Measurements from ENCODE around the gene SPAG17.

SPAG17 gene

DNA sequence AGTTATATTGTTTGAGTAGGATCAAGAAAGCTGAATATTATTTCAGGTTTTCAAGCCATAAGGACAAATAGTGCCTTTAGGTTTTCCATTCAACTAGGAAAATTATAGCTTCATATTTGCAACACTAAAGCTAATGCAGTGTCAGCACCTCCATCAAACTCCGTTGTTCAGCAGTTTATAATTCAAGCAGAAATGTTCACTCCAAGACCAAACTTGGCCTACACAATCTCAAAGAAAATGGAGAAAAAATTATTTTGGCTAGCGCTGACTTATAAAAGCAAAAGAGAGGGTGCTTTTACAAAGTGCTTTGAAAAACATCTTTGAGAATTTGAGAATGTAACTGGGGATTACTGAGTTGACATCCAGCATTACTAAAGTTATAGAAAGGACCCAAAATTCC, 1.4 kb downstream of the SPAG17 start:
- in situ Hi-C loops (cut with HindIII; ENCODE audit: low pct_ligation_motif_present, low pct_unique_long_range_greater_than_20kb, low sequenced_read_pairs): no loop called here
- DNase-seq: no peak

DNA sequence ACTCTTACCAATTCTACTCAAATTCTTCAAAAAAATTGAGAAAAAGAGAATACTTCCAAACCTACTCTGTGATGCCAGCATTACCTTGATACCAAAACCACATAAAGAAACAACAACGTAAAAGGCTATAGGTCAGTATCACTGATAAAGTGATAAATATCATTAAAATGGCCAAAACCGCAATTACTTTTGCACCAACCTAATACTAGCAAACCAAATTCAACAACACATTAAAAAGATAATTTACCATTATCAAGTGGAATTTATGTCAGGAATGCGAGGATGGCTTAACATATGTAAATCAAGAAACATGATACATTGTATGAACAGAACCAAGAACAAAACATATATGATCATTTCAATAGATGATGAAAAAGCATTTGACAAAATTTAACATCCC, 7.0 kb downstream of the SPAG17 start:
- in situ Hi-C loops (cut with HindIII; ENCODE audit: low pct_ligation_motif_present, low pct_unique_long_range_greater_than_20kb, low sequenced_read_pairs): no loop called here
- no peak for DNase-seq

DNA sequence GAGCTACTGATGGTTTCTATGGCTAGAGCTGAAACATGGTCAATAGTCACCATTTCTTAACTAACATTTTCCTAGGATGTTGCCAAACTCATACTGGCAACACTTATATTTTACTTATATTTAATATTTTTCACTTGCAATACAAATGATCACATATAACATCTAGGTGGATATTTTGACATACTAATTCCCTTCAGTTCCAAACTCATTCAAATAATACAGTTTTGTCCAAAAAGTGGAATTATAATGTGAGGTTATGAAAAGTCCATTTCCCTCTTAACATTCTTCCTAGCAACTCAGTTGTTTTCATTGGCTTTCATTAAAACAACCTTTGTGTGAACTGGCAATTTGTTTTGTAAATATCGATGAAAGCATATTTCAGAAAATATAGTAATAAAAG, 16.0 kb downstream of the SPAG17 start:
- in situ Hi-C loops (cut with HindIII; ENCODE audit: low pct_ligation_motif_present, low pct_unique_long_range_greater_than_20kb, low sequenced_read_pairs): no loop called here
- DNase-seq: no peak

DNA sequence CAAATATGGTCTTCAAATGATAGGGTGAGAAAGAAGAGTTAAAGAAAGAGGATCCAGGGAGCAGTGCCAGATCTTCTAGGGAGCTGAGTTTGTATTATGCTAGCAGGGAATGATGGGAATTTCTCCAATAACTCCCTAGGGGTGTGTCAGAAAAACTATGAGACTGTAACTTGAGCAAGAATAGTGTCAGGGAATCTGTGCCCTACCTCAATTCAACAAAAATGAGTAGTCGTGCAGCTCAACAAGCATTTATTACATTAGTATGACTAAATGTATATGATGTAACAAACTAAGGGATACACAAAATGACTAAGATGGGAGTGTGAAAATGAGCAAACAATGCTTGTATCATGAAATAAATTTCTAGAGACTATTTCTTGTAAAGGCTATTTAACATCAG, 24.2 kb downstream of the SPAG17 start:
- in situ Hi-C loops (cut with HindIII; ENCODE audit: low pct_ligation_motif_present, low pct_unique_long_range_greater_than_20kb, low sequenced_read_pairs): no loop called here
- no peak for DNase-seq

DNA sequence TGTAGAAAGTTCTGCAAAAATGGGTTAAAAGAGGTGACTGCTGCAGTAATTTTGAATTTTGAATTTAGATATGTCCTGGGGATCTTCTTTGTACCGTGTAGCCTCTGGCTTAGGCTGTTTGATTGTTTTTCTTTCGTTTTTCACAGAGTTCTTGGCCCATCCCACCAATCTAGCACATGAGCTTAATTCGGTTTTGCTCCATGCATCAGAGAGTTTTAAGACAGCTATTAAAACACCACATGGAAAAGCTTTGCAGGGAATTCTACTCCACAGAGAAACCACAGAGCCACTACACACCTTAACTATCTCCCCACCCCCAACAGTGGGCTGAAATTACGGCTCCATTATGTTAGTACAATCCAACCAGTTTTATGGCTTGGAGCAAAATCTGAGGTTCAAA, 25.5 kb downstream of the SPAG17 start:
- peak; percentile 43 for DNase-seq
- in situ Hi-C loops (cut with HindIII; ENCODE audit: low pct_ligation_motif_present, low pct_unique_long_range_greater_than_20kb, low sequenced_read_pairs): no loop called here

DNA sequence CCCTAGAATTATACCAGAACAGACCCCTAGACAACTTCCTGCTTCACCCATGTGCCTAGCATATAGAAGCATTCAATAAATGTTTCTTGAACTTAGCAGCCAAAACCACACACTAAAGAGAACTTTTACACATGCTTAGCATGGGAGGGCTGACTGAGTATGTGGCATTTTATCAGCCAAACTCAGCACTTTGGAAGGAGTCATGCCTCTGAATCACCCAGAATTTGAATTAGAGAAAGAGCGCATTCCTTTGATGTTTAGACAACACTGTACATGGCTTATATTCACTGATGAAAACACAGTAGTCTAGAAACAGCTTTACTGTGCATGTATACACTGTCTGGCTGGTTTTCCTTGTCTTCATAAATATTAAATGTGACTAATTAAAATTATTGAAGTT, 26.1 kb downstream of the SPAG17 start:
- peak; percentile 70 for DNase-seq
- in situ Hi-C loops (cut with HindIII; ENCODE audit: low pct_ligation_motif_present, low pct_unique_long_range_greater_than_20kb, low sequenced_read_pairs): no loop called here

DNA sequence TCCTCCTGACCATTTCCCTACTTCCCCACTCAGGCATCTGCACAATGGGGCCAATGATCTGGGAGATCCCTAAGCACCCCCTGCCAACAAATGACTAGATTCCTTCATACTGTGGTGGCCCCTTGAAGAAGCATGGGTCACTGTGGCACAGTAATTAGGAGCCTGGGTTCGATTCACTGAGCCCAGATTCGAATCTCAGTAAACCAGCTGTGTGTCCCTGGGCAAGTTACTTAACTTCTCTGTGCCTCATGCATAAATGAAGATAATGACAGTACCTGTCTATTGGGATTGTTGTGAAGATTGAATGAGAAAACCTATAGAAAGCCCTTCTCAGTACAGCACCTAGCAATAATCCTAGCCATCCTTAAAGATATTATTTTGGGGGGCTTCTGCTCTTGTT, 27.5 kb downstream of the SPAG17 start:
- in situ Hi-C loops (cut with HindIII; ENCODE audit: low pct_ligation_motif_present, low pct_unique_long_range_greater_than_20kb, low sequenced_read_pairs): no loop called here
- DNase-seq: no peak

DNA sequence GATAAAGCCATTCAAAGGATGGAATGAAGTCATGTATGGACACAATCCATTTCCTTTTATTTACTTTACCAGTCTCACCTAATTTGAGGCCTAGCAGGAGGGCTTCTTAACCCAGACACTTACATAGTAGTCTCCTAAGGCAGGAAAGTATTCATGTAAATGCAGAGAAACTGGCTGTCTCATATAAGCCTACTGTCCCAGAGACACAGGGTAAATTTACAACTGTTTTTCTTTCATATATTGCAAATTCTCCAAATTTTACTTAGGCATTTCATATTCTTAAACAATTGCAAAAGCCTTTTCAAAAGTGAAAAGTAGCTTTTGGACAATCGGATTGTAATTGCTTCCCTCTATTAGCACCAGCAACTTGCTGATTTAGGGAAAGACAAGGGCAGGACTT, 29.9 kb downstream of the SPAG17 start:
- in situ Hi-C loops (cut with HindIII; ENCODE audit: low pct_ligation_motif_present, low pct_unique_long_range_greater_than_20kb, low sequenced_read_pairs): no loop called here
- DNase-seq: no peak

DNA sequence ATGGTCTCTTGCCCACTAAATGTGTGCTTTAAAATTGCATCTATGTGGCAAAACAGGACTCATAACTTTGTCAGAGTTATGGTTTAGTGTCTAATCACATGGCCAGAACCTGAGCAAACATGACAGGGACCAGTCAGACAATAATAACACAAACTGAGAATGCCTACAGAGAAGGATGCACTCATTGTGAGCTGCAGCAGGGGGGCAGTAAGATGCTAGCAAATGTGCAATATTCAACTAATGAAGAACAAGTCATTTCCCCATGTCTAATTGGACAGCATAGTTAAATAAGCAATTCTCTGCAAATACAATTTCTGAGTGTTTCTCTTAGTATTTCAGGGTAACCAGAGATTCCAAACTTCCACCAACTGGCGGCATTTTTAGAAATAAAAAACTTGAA, 30.8 kb downstream of the SPAG17 start:
- in situ Hi-C loops (cut with HindIII; ENCODE audit: low pct_ligation_motif_present, low pct_unique_long_range_greater_than_20kb, low sequenced_read_pairs): no loop called here
- DNase-seq: no peak

DNA sequence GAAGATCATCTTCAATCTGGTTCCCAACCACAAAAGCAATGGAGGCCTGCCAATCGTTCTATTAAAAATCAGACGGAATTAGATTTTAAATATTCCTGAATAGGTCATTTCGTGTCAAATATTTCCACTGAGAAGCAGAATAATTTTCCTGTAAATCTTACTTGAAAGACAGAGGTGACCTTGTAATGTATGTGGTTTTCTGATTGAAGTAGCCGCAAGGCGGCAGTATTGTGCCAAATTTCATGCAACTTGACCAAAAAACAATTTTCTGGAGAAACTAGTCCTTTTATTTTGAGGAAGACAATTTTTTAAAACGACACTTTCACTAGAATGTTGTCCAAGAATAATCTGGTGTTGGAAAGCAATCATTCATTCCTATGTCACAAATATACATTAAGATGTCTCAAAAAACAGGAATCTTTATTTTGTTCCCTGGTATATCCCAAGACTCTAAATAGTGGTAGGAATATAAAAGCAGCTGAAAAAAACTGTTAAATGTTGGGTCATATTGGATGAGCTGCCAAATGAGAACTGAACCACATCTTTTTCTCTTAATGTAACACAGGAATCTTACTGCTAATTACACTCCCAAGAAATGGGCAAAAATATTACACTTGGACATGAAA, 33.6 kb downstream of the SPAG17 start:
- in situ Hi-C loops (cut with HindIII; ENCODE audit: low pct_ligation_motif_present, low pct_unique_long_range_greater_than_20kb, low sequenced_read_pairs): no loop called here
- peak; percentile 57 for DNase-seq

DNA sequence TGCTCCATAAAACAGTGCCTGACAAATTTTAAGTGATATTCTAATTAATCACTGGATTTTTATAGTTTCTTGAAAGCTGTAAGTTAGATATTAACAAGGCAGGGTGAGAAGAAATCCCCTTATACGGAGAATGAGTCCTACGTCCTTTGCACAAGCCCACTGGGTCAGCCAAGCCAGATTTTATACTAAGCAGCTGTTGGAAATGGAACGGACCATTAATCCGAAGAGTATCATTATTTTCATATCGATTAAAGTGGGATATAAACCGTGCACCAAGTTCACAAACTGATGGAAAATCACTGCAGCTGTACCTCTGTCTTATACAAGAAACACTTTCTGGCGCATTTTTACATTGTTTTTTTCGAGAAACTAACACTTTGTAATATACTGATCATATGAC, 35.2 kb downstream of the SPAG17 start:
- DNase-seq: no peak
- in situ Hi-C loops (cut with HindIII; ENCODE audit: low pct_ligation_motif_present, low pct_unique_long_range_greater_than_20kb, low sequenced_read_pairs): loop anchor here (25.0 kb wide), 1 partner anchor 88 kb away; no protein-coding TSS in a partner anchor

DNA sequence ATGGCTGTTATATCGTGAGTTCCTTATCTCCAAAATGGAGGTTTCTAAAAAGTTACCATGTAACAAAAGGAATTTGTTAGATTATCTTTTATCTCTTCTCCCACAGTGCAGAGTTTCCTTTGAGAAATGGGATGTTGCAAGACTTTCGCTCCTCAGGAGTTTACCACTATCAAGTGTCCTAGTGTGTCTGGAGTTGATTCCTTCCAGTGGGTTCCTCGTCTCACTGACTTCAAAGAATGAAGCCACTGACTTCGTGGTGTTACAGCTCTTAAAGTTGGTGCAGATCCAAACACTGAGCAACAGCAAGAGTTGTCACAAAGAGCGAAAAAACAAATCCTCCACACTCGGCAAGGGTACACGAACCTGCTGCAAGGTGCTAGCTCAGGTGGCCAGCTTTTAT, 37.0 kb downstream of the SPAG17 start:
- in situ Hi-C loops (cut with HindIII; ENCODE audit: low pct_ligation_motif_present, low pct_unique_long_range_greater_than_20kb, low sequenced_read_pairs): loop anchor here (25.0 kb wide), 1 partner anchor 89 kb away; no protein-coding TSS in a partner anchor
- no peak for DNase-seq

DNA sequence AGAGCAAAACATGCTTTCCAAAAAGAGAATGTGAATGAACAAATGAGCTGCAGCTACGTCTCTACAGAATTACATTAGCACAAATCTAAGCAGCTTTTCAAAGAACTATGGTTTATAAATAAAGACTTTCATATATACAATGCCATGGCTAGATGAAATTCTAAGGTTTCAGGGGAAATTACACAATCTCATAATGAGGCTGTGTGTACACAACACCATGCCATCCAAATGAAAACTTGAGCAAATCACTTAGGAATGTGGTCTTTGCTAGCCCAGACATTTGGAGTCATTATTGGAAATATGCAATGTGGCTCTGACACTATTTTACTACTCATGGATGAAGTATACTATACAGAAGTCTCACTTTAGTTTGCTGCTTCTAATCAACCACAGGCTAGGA, 37.5 kb downstream of the SPAG17 start:
- in situ Hi-C loops (cut with HindIII; ENCODE audit: low pct_ligation_motif_present, low pct_unique_long_range_greater_than_20kb, low sequenced_read_pairs): loop anchor here (25.0 kb wide), 1 partner anchor 90 kb away; no protein-coding TSS in a partner anchor
- DNase-seq: no peak

DNA sequence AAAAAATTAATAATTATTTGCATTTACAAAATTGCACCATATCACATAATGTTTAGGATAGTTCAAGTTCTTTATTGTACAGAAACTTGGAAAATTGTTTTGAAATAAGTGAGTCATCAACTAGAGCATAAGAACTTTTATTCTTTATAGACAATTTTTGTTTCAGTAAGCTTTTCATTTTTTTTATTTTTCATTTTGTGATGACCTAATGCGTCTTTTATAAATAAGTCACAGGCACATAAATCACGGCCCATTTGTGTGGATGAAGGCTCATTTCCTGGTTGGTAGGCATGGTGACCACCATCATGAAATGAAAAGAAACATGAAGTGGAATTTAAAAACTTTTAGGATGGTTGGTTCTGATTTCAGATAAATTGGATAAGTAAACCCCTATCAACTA, 39.3 kb downstream of the SPAG17 start:
- DNase-seq: no peak

DNA sequence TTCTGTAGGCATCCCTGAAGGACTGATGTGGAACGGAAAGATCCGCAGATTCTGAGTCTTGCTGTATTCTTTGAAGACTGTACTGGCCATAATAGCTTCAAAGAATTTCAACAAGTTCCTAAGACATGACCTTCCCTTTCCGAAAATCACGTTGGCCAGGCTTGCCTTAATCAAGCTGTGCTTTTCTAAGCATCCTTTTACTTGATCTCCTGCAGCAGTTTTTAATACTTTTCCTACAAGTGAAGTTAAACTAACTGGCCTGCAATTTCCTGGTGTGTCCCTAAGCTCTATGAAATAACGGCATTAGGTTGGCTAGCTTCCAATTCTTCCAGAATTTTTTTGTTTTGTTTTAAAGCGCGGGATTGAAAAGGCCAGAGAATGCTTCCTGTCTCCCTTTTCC, 40.3 kb downstream of the SPAG17 start:
- in situ Hi-C loops (cut with HindIII; ENCODE audit: low pct_ligation_motif_present, low pct_unique_long_range_greater_than_20kb, low sequenced_read_pairs): loop anchor here (25.0 kb wide), 1 partner anchor 93 kb away; no protein-coding TSS in a partner anchor
- no peak for DNase-seq

More for the DNA sequence above, 39.3 kb downstream of the SPAG17 start:
- in situ Hi-C loops (cut with HindIII; ENCODE audit: low pct_ligation_motif_present, low pct_unique_long_range_greater_than_20kb, low sequenced_read_pairs): loop anchor here (25.0 kb wide), 1 partner anchor 92 kb away; no protein-coding TSS in a partner anchor

DNA sequence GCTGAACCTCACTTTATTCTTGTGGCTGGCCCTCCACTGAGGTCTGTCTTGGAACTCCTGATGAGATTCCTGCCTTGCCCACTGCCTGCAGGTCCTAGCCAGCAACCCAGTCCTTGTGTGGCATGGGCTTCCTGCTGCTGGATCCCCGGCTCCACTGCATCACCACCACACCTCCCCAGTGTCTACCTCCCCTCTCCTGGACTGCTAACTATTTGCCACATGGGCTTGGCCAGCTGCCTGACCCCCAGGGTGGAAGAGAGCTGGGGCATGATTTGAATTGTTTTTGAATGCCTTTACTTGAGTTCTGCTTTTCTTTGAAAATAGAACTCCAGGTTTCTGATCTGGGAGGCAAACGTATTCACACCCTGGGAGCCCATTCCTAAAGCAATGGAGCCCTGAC, 41.2 kb downstream of the SPAG17 start:
- DNase-seq: no peak
- in situ Hi-C loops (cut with HindIII; ENCODE audit: low pct_ligation_motif_present, low pct_unique_long_range_greater_than_20kb, low sequenced_read_pairs): loop anchor here (25.0 kb wide), 1 partner anchor 93 kb away; no protein-coding TSS in a partner anchor

DNA sequence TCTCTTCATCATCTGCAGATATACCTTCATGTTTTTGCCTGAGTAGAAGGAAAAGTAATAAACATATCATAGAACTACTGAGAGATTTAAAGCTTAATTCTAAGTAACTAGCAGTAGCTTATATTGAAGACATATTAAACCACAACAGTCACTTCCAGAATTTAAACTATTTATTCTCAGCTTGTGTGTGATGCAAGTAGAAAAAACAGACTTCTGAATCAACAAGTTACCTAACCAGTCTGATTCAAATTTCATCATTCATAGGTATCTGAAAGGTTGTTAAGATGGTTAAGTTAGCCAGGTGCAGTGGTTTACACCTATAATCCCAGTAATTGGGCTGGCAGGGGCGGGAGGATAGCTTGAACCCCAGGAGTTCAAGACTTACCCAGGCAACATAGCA, 41.9 kb downstream of the SPAG17 start:
- in situ Hi-C loops (cut with HindIII; ENCODE audit: low pct_ligation_motif_present, low pct_unique_long_range_greater_than_20kb, low sequenced_read_pairs): loop anchor here (25.0 kb wide), 1 partner anchor 94 kb away; no protein-coding TSS in a partner anchor
- DNase-seq: no peak

DNA sequence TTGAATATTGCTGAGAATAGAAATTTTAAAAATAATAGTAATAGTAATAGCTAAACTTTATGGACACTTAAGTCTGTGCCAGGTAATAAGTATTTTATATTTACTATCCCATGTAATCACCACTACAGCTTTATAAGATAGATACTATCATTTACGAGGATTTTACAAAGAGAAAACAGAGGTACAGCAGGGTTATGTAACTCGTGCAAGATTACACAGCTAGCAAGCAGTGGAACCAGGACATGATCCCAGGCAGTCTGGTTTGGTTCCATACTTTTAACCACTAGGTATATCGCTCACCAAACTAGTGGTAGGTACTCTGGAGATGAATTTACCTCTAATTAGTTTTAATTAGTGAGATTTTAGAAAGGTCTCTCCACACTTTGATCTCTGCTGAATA, 42.5 kb downstream of the SPAG17 start:
- in situ Hi-C loops (cut with HindIII; ENCODE audit: low pct_ligation_motif_present, low pct_unique_long_range_greater_than_20kb, low sequenced_read_pairs): loop anchor here (25.0 kb wide), 1 partner anchor 95 kb away; no protein-coding TSS in a partner anchor

DNA sequence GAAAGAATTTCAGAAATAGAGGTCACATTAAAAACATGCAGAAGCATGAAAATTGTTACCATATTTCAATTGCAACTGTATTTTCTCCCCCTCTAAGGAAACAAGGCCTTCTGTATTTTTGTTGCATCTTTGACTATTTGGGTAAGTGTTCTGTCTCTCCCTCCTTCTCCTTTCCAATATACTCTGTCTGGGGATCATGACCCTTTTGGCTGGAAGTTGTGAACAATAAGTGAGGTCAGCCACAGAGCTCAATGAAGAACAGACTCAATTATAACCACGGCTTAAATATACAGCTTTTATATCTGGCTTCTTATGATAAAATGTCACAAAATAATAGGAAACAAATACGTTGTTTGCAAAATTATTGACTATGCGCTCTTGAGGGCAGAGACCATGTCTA, 47.1 kb downstream of the SPAG17 start:
- no peak for DNase-seq
- in situ Hi-C loops (cut with HindIII; ENCODE audit: low pct_ligation_motif_present, low pct_unique_long_range_greater_than_20kb, low sequenced_read_pairs): loop anchor here (25.0 kb wide), 1 partner anchor 99 kb away; no protein-coding TSS in a partner anchor

More for the DNA sequence above, 42.5 kb downstream of the SPAG17 start:
- no peak for DNase-seq

DNA sequence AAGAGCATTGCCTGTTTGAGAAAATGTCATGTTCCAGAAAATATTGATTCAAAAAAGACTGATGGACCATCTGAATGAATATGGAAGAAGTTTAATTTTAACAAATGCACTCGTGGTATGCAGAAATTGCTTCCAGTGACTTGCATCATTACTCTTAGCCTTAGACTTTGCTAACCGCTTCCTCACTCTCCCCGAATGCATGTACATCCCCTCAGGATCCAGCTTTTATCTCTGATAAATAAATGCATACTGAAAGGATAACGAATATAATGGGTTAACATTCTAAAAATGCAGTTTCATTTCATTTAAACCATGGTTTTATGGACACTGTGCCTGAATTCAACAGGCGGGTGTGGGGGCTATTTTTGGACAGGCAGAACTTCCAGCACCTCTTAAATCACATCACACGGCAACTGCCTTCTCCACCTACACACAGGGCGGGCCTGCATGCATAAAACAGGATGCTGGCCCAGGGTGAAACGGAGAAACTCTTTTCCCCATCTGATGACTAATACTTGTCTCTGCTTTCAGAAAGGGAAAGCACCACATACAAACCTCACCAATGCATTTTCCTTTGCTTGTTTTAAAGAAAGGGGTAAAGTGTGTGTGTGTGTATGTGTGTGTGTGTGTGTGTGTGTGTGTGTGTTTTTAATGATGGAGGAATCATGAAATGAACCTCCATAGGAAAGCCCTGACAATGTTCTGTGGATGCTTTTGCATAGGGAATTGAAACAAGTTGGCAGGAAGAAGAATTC, 48.7 kb downstream of the SPAG17 start:
- peak; percentile 35 for DNase-seq
- in situ Hi-C loops (cut with HindIII; ENCODE audit: low pct_ligation_motif_present, low pct_unique_long_range_greater_than_20kb, low sequenced_read_pairs): loop anchor here (25.0 kb wide), 1 partner anchor 101 kb away; no protein-coding TSS in a partner anchor
